GM18498 (cell line): ENCODE data around the gene ARSI.

Source experiments
- ATAC-seq: cut with Tn5 transposase; IDR thresholded peaks from one replicate; pipeline ENCODE4 v1.9.1; 2021; ENCODE audit warnings: mild to moderate bottlenecking, moderate library complexity; ENCODE audit not compliant: unreplicated experiment

ARSI gene

GRCh38 chr5:150302301-150303069, at the start of gene ARSI:
TSS of gene ARSI (minus strand) at chr5:150302905. CDS start at chr5:150302373, 532 bp downstream.
- ATAC-seq, result no peak

- ATAC-seq, result peak; percentile 92
These were observed 48.0 kb upstream of the ARSI start for GRCh38 chr5:150350524-150351344.

GRCh38 chr5:150349681-150350275, 47.1 kb upstream of the ARSI start:
- no peak for ATAC-seq

- no peak for ATAC-seq
These were observed 44.7 kb upstream of the ARSI start for GRCh38 chr5:150347451-150347850.

- ATAC-seq, result no peak
These were observed 44.3 kb upstream of the ARSI start for GRCh38 chr5:150347003-150347402.

- no peak for ATAC-seq
These were observed 43.9 kb upstream of the ARSI start for GRCh38 chr5:150346592-150346991.

GRCh38 chr5:150345716-150346115, 43.0 kb upstream of the ARSI start:
- ATAC-seq, result no peak

- no peak for ATAC-seq
These were observed 41.4 kb upstream of the ARSI start for GRCh38 chr5:150343994-150344631.

- no peak for ATAC-seq
These were observed 39.9 kb upstream of the ARSI start for GRCh38 chr5:150342583-150342982.

GRCh38 chr5:150341989-150342388, 39.3 kb upstream of the ARSI start:
- ATAC-seq, result no peak

GRCh38 chr5:150341331-150341730, 38.6 kb upstream of the ARSI start:
- no peak for ATAC-seq

GRCh38 chr5:150340614-150341255, 38.0 kb upstream of the ARSI start:
- no peak for ATAC-seq

GRCh38 chr5:150339841-150340240, 37.1 kb upstream of the ARSI start:
- ATAC-seq, result no peak

GRCh38 chr5:150339165-150339564, 36.5 kb upstream of the ARSI start:
- no peak for ATAC-seq

GRCh38 chr5:150338546-150338945, 35.8 kb upstream of the ARSI start:
- no peak for ATAC-seq

- no peak for ATAC-seq
These were observed 33.1 kb upstream of the ARSI start for GRCh38 chr5:150335778-150336177.

GRCh38 chr5:150333400-150333799, 30.7 kb upstream of the ARSI start:
- no peak for ATAC-seq

- no peak for ATAC-seq
These were observed 27.5 kb upstream of the ARSI start for GRCh38 chr5:150329881-150330876.

GRCh38 chr5:150329038-150329437, 26.3 kb upstream of the ARSI start:
- no peak for ATAC-seq

- no peak for ATAC-seq
These were observed 25.8 kb upstream of the ARSI start for GRCh38 chr5:150328515-150328914.
